ENCODE results near the gene LCE1F.

Gene LCE1F

GRCh38 chr1:152776361-152776760, 1.4 kb downstream of the LCE1F start:
- DNase-seq (ENCODE audit: low read depth): no peak

GRCh38 chr1:152777510-152778137, 2.7 kb downstream of the LCE1F start:
- DNase-seq (ENCODE audit: low read depth): no peak

- DNase-seq (ENCODE audit: low read depth): no peak
Observed at GRCh38 chr1:152783095-152783494, 8.2 kb downstream of the LCE1F start.

DNA sequence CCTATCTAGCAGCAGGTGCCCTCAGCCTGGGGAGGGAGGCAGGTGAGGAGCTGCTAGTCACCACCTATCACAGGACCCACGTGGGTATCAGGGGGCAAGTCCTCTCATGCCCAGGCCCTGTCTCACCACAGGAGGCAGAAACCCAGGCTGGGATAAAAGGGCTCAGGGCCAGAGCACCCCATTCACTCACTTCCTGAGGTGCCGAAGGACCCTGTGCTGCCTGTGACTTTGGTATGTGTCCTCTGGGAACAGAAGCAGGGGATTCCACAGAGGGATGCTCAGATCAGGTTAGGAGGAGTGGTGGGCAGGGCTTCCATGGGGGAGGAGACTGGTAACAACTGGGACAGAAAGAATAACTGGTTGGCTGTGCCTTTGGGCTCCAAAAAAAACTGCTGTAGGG, 11.1 kb downstream of the LCE1F start, which contains the start of gene LCE1E:
Gene LCE1E, plus strand, starts transcription at position 181 of the 400 bp plus-strand sequence. CDS start 1,043 bp downstream, outside the sequence.
- no peak for DNase-seq (ENCODE audit: low read depth)

- no peak for DNase-seq (ENCODE audit: low read depth)
Observed at GRCh38 chr1:152795686-152796085, 20.7 kb downstream of the LCE1F start.

DNA sequence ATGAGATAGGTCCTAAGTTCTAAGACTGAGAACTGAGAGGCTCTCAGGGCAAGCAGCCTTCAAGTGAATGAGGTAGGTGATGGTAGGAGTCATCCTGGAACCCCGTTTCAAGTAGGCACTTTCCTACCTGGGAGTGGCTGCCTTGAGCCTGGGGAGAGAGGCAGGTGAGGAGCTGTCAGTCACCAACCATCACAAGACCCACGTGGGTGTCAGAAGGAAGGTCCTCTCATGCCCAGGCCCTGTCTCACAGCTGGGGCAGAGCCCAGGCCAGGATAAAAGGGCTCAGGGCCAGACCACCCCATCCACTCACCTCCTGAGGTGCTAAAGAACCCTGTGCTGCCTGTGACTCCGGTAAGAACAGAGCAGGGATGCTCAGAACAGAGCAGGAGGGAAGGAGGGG, 21.5 kb downstream of the LCE1F start, which contains the start of gene LCE1D:
Gene LCE1D, plus strand, starts transcription at position 301 of the 400 bp plus-strand sequence. CDS start 1,074 bp downstream, outside the sequence.
- no peak for DNase-seq (ENCODE audit: low read depth)

- DNase-seq (ENCODE audit: low read depth): no peak
Observed at GRCh38 chr1:152801333-152801732, 26.4 kb downstream of the LCE1F start.

- DNase-seq (ENCODE audit: low read depth): no peak
Observed at GRCh38 chr1:152806576-152806975, 31.6 kb downstream of the LCE1F start, which contains the start of gene LCE1C. TSS of gene LCE1C (minus strand) at chr1:152806651. CDS start at chr1:152805478, 1,173 bp downstream.

- no peak for DNase-seq (ENCODE audit: low read depth)
Observed at GRCh38 chr1:152811050-152811449, 36.1 kb downstream of the LCE1F start.

DNA sequence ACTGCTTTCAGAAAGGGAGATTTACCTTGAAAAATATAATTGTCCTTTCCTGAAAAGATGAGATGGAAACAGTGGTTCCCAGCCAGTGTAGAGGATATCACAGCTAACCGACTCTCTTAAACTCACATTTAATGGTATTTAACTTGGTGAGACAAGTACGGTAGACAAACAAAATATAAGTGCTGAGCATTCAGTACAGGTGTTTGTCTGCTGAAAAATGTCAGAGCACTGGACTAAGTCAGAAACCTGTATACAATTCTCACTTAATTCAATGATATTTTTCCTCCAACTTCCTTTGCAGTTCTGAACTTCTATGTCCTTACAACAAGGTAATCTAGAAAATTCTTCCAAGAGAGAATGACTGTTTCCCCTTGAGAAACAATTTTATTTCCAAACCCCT, 36.7 kb downstream of the LCE1F start, which contains the start of gene LCE1B:
Gene LCE1B, plus strand, starts transcription at position 301 of the 400 bp plus-strand sequence. CDS start 476 bp downstream, outside the sequence.
- DNase-seq (ENCODE audit: low read depth): no peak

DNA sequence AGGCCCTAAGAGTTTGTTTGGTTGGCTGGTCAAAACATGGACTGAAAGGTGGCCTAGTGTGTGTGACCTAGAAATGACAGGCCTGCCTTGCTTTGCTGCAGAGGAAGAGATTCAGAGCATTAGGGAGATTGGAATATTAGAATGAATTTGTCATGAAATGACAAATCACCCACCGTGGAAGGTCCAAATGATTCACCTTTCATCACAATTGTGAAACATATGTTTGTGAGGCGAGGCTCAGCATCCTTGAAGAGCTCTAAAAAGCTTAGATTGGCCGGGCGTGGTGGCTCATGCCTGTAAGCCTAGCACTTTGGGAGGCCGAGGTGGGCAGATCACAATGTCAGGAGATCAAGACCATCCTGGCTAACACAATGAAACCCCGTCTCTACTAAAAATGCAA, 42.4 kb downstream of the LCE1F start:
- no peak for DNase-seq (ENCODE audit: low read depth)

GRCh38 chr1:152823294-152823693, 48.4 kb downstream of the LCE1F start:
- DNase-seq (ENCODE audit: low read depth): no peak

GRCh38 chr1:152824964-152825363, 50.0 kb downstream of the LCE1F start:
- DNase-seq (ENCODE audit: low read depth): no peak
